ENCODE measurements around the gene MED27.

Gene MED27

GRCh38 chr9:131876486-131876885, 203.2 kb downstream of the MED27 start:
- no peak for DNase-seq (ENCODE audit: low read depth)

GRCh38 chr9:131875828-131876485, 203.7 kb downstream of the MED27 start:
- peak; percentile 64 for DNase-seq (ENCODE audit: low read depth)

- no peak for DNase-seq (ENCODE audit: low read depth)
Observed at GRCh38 chr9:131874916-131875670, 204.6 kb downstream of the MED27 start.

- no peak for DNase-seq (ENCODE audit: low read depth)
Observed at GRCh38 chr9:131874447-131874846, 205.2 kb downstream of the MED27 start.

- DNase-seq (ENCODE audit: low read depth) = no peak
Observed at GRCh38 chr9:131873891-131874440, 205.7 kb downstream of the MED27 start.

- no peak for DNase-seq (ENCODE audit: low read depth)
Observed at GRCh38 chr9:131873335-131873734, 206.3 kb downstream of the MED27 start.

GRCh38 chr9:131872702-131873101, 207.0 kb downstream of the MED27 start:
- no peak for DNase-seq (ENCODE audit: low read depth)

- no peak for DNase-seq (ENCODE audit: low read depth)
Observed at GRCh38 chr9:131872006-131872405, 207.7 kb downstream of the MED27 start.

- DNase-seq (ENCODE audit: low read depth) = no peak
Observed at GRCh38 chr9:131870156-131870555, 209.5 kb downstream of the MED27 start.

- no peak for DNase-seq (ENCODE audit: low read depth)
Observed at GRCh38 chr9:131869348-131869747, 210.3 kb downstream of the MED27 start.

GRCh38 chr9:131868766-131869165, 210.9 kb downstream of the MED27 start:
- peak; percentile 16 for DNase-seq (ENCODE audit: low read depth)

GRCh38 chr9:131867611-131868192, 212.0 kb downstream of the MED27 start:
- no peak for DNase-seq (ENCODE audit: low read depth)

GRCh38 chr9:131865446-131866195, 214.0 kb downstream of the MED27 start:
- no peak for DNase-seq (ENCODE audit: low read depth)

- no peak for DNase-seq (ENCODE audit: low read depth)
Observed at GRCh38 chr9:131864531-131864930, 215.1 kb downstream of the MED27 start.

- no peak for DNase-seq (ENCODE audit: low read depth)
Observed at GRCh38 chr9:131863306-131863896, 216.3 kb downstream of the MED27 start.

GRCh38 chr9:131862261-131862660, 217.4 kb downstream of the MED27 start:
- DNase-seq (ENCODE audit: low read depth) = no peak

GRCh38 chr9:131860430-131860829, 219.2 kb downstream of the MED27 start:
- no peak for DNase-seq (ENCODE audit: low read depth)

GRCh38 chr9:131858147-131858546, 221.5 kb downstream of the MED27 start:
- no peak for DNase-seq (ENCODE audit: low read depth)

- DNase-seq (ENCODE audit: low read depth) = no peak
Observed at GRCh38 chr9:131856105-131856504, 223.6 kb downstream of the MED27 start.

GRCh38 chr9:131854896-131855613, 224.6 kb downstream of the MED27 start:
- DNase-seq (ENCODE audit: low read depth) = peak; percentile 10

- no peak for DNase-seq (ENCODE audit: low read depth)
Observed at GRCh38 chr9:131854334-131854733, 225.3 kb downstream of the MED27 start.

Data from EH (cell line).